Non-pigmented ciliary epithelial cell (primary cell): ENCODE measurements around the gene SLIT3.

Experiments used
- DNase-seq: peaks from one replicate; pipeline ENCODE4 v3.0.0-alpha.2; 2010; ENCODE audit warnings: low read depth

Gene SLIT3

GRCh38 chr5:168929656-168930055, 371.3 kb downstream of the SLIT3 start:
- DNase-seq: no peak

GRCh38 chr5:168925160-168925559, 375.8 kb downstream of the SLIT3 start:
- DNase-seq: no peak

- DNase-seq: no peak
These were observed 379.6 kb downstream of the SLIT3 start for GRCh38 chr5:168921147-168921866.

GRCh38 chr5:168920019-168920810, 380.7 kb downstream of the SLIT3 start:
- DNase-seq: no peak

- no peak for DNase-seq
These were observed 382.9 kb downstream of the SLIT3 start for GRCh38 chr5:168917947-168918600.

- no peak for DNase-seq
These were observed 384.1 kb downstream of the SLIT3 start for GRCh38 chr5:168916852-168917251.

- no peak for DNase-seq
These were observed 384.7 kb downstream of the SLIT3 start for GRCh38 chr5:168916266-168916665.

GRCh38 chr5:168914491-168914890, 386.4 kb downstream of the SLIT3 start:
- no peak for DNase-seq

- no peak for DNase-seq
These were observed 390.1 kb downstream of the SLIT3 start for GRCh38 chr5:168910874-168911273.

GRCh38 chr5:168908207-168908606, 392.7 kb downstream of the SLIT3 start:
- peak; percentile 8 for DNase-seq

GRCh38 chr5:168903061-168903460, 397.9 kb downstream of the SLIT3 start:
- no peak for DNase-seq

- DNase-seq: no peak
These were observed 401.3 kb downstream of the SLIT3 start for GRCh38 chr5:168899673-168900072.

- DNase-seq: no peak
These were observed 401.7 kb downstream of the SLIT3 start for GRCh38 chr5:168899264-168899663.

GRCh38 chr5:168898247-168898911, 402.6 kb downstream of the SLIT3 start:
- no peak for DNase-seq

- no peak for DNase-seq
These were observed 403.4 kb downstream of the SLIT3 start for GRCh38 chr5:168897387-168898122.

- DNase-seq: no peak
These were observed 405.5 kb downstream of the SLIT3 start for GRCh38 chr5:168895295-168896071.

GRCh38 chr5:168893283-168893682, 407.7 kb downstream of the SLIT3 start:
- no peak for DNase-seq

- no peak for DNase-seq
These were observed 408.2 kb downstream of the SLIT3 start for GRCh38 chr5:168892618-168893186.

GRCh38 chr5:168890816-168891812, 409.8 kb downstream of the SLIT3 start:
- no peak for DNase-seq
